GM12873 (cell line): ENCODE data around the gene TPRX1.
A peak's percentile ranks its signal among the peaks of the same experiment; 100 is the strongest.

Experiments
- TF ChIP-seq, protein P1 (sequence below): IDR thresholded peaks from 2 replicates; pipeline ENCODE4 v1.5.1; 2012; ENCODE audit warnings: low read depth, mild to moderate bottlenecking, moderate library complexity, low read length, control low read depth; ENCODE audit not compliant: insufficient read depth; ENCODE audit errors: missing control alignments

TPRX1 gene

DNA sequence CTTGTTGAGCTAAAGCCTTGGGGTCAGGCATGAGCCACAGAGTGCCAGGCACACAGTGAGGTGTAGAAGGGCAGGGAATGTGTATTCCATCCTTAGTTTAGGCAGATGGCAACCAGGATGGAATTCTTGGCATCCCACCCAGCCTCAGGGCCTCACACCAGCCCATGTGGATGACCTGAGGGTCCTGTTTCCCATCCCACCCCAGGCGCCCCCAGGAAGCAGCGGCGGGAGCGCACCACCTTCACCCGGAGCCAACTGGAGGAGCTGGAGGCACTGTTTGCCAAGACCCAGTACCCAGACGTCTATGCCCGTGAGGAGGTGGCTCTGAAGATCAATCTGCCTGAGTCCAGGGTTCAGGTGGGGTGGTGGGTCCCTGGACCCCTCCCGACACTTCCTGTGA is 31.7 kb upstream of the TPRX1 start:
- TF ChIP-seq, protein P1, sequence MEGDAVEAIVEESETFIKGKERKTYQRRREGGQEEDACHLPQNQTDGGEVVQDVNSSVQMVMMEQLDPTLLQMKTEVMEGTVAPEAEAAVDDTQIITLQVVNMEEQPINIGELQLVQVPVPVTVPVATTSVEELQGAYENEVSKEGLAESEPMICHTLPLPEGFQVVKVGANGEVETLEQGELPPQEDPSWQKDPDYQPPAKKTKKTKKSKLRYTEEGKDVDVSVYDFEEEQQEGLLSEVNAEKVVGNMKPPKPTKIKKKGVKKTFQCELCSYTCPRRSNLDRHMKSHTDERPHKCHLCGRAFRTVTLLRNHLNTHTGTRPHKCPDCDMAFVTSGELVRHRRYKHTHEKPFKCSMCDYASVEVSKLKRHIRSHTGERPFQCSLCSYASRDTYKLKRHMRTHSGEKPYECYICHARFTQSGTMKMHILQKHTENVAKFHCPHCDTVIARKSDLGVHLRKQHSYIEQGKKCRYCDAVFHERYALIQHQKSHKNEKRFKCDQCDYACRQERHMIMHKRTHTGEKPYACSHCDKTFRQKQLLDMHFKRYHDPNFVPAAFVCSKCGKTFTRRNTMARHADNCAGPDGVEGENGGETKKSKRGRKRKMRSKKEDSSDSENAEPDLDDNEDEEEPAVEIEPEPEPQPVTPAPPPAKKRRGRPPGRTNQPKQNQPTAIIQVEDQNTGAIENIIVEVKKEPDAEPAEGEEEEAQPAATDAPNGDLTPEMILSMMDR = no peak

DNA sequence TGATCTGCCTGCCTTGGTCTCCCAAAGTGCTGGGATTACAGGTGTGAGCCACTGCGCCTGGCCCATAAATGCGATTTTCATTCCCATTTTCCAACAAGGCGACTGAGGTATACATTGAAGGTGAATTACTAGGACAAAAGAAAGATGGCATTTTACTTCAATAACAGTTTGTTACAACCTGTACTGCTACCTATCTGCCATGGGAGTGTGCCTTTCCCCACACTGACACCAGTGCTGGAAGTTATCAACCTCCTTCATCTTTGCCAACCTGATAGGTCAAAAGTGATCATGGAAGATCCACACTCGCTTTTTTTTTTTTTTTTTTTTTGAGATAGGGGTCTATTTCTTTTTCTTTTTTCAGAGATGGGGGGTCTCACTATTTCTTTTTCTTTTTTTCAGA is 28.4 kb upstream of the TPRX1 start:
- TF ChIP-seq, protein P1 = peak; percentile 3

DNA sequence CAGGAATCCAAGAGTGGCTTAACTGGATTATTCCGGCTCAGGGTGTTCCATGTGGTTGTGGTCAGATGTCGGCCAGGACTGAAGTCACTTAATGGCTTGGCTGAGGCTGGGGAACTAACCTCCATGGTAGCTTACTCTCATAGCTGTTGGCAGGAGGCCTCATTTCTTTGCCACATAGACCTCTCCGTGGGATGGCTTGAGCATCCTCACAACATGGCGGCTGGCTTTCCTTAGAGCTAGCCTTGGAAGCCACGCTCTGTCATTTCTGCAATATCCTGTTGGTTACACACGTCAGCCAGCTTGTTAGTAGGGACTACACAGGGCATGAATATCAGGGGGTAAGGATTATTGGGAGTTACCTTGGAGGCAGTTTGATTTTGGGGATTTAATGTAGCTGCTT is 22.4 kb upstream of the TPRX1 start:
- TF ChIP-seq, protein P1 = no peak

DNA sequence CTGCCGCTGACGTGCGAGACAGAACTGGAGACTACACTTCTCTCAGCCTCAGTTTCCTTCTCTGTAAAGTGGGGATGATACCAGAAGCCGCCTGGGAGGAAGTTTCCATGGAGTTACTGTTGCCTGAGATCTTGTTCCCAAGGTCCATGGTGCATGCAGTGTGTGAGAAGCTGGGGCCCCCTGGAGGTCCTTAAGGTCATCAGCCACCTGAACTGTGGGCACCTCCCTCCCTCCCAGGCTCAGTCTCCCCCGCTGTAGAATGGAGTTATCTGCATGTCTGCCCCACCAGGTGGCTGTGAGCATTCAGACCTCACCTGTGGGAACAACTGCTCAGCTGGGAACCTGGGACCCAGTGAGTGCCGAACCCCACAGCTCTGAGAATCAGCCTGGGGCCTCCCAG is 20.0 kb upstream of the TPRX1 start:
- TF ChIP-seq, protein P1 = peak; percentile 4

DNA sequence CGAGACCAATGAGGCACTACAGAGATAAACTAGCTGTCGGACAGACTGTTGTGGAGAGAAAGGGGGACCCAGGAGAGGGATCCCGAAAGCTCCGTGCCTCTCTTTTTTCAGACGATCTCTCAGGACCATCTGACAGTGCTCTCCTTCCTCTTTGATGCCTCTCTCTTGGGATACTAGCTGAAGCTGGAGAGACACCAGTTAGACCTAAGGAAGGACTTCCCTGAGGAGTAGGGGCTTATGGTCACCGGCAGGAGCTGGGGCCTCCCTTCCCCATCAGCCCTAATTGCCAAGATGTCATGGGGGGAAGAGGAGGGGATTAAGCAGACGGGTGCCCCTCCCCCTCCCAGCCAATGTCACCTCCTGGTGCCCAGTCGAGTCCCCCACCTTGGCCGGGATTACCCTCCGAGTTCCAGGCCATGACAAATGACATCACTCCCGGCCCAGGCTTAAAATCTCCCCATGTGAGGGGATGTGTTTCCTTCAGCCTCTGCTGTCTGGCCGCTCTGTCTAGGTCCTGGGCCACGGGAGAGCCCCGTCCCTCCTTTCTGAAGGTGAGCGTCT is 17.2 kb upstream of the TPRX1 start, which contains the start of gene CRX:
CRX (plus strand) TSS at position 478 of the 561 bp plus-strand sequence. CDS start 12,507 bp downstream, outside the sequence.
- TF ChIP-seq, protein P1 = no peak

- TF ChIP-seq, protein P1 = no peak
Observed at GRCh38 chr19:47820410-47820809, 16.1 kb upstream of the TPRX1 start.

- TF ChIP-seq, protein P1 = no peak
Observed at GRCh38 chr19:47819858-47820257, 15.5 kb upstream of the TPRX1 start.
